GM12891 (cell line): ENCODE results near the gene HEXD.
"Not testable (repeated sequence)": the region's sequence is repeated elsewhere in the genome, so short reads cannot be mapped to it uniquely, and the experiment has no call there.

Experiments
- POLR2A ChIP-seq: IDR thresholded peaks from 2 replicates; pipeline ENCODE4 v1.6.1; 2011; ENCODE audit warnings: low read depth, low read length, control low read depth
- POLR2AphosphoS5 ChIP-seq: IDR thresholded peaks from 2 replicates; pipeline ENCODE4 v1.6.1; 2011; ENCODE audit warnings: low read depth, low read length, control low read depth

- TF ChIP-seq POLR2AphosphoS5, POLR2A: not testable (repeated sequence)
Measured at GRCh38 chr17:82412081-82412480, 6.1 kb upstream of the HEXD start.
